ENCODE measurements around the gene RPRD2. TPM values are rescaled to one million over a fixed set of nuclear protein-coding genes. Genes with fewer than 3 reads are reported as not detected.

RPRD2 gene
- total RNA-seq, 4 donors from 2014 or later = 26.1 to 39.9 (median 31.6) TPM

DNA sequence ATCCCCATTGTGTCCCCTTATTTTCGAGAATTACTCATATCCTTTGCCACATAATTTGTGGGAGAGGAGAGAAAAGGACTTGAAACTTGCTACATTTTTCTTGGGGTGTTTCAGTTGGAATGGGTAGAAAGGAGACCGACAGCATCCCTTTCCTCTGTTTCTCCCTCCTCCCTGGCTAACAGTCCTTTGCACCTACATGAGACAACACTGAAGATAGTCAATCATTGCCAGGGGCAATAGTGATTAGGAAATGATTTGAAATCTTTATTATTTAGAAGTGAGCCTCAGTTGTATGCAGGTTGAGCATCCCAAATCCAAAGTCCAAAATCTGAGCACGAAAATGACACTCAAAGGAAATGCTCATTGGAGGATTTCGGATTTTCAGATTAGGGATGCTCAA is 115.4 kb downstream of the RPRD2 start:
- Histone ChIP-seq H3K9me3 (no peaks in the 10 kb centered on the region), H3K4me1 (peaks cover 5 to 6% of the 10 kb centered on the region in 2 donors), H3K27me3 (no peaks in the 10 kb centered on the region), H3K4me3 (replicated peaks in 1 of 3) (no peak overlapping the region), H3K27ac (no peak overlapping the region), H3K36me3 (no peaks in the 10 kb centered on the region)
- TF ChIP-seq, protein P1, sequence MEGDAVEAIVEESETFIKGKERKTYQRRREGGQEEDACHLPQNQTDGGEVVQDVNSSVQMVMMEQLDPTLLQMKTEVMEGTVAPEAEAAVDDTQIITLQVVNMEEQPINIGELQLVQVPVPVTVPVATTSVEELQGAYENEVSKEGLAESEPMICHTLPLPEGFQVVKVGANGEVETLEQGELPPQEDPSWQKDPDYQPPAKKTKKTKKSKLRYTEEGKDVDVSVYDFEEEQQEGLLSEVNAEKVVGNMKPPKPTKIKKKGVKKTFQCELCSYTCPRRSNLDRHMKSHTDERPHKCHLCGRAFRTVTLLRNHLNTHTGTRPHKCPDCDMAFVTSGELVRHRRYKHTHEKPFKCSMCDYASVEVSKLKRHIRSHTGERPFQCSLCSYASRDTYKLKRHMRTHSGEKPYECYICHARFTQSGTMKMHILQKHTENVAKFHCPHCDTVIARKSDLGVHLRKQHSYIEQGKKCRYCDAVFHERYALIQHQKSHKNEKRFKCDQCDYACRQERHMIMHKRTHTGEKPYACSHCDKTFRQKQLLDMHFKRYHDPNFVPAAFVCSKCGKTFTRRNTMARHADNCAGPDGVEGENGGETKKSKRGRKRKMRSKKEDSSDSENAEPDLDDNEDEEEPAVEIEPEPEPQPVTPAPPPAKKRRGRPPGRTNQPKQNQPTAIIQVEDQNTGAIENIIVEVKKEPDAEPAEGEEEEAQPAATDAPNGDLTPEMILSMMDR (IDR thresholded peaks at IDR 0.05) = no peak
- TF ChIP-seq POLR2A (IDR thresholded peaks at IDR 0.05) = no peak
- 69 to 78% methylated on average over 4 of the region's 4 CpGs for WGBS, 2 donors
- intact Hi-C loops (cut with DNase I) = loop anchor here (10.0 kb wide), 1 partner anchor 165 kb away; no protein-coding TSS in a partner anchor
- DNase-seq = no peak

DNA sequence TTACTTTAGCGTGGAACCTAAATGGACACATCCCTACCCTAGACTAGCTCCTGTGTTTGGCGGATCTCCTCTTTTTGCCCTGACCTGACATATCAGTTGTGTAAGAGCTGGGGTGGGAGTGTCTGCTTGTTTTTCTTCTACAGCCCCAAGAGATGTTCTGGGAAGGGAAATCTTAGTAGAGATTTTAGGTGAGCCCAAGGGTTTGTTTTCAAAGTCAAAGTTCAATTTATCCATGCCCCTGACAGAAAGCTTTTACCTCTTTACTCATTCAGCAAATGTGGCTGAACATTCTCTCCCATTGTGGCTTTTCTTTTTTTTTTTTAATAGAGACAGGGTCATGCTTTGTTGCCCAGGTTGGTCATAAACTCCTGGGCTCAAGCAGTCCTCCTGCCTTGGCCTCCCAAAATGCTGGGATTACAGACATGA is 116.0 kb downstream of the RPRD2 start:
- Histone ChIP-seq H3K4me3 (replicated peaks in 1 of 3) (no peak overlapping the region), H3K27ac (no peak overlapping the region), H3K9me3 (no peaks in the 10 kb centered on the region), H3K36me3 (no peaks in the 10 kb centered on the region), H3K4me1 (peaks cover 5 to 6% of the 10 kb centered on the region in 2 donors), H3K27me3 (no peaks in the 10 kb centered on the region)
- TF ChIP-seq POLR2A (IDR thresholded peaks at IDR 0.05) = no peak
- TF ChIP-seq, protein P1 (IDR thresholded peaks at IDR 0.05) = no peak
- no peak for DNase-seq
- intact Hi-C loops (cut with DNase I) = loop anchor here (10.0 kb wide), 1 partner anchor 165 kb away; no protein-coding TSS in a partner anchor
- WGBS, 2 donors = 62 to 71% methylated on average over 2 of the region's 2 CpGs

DNA sequence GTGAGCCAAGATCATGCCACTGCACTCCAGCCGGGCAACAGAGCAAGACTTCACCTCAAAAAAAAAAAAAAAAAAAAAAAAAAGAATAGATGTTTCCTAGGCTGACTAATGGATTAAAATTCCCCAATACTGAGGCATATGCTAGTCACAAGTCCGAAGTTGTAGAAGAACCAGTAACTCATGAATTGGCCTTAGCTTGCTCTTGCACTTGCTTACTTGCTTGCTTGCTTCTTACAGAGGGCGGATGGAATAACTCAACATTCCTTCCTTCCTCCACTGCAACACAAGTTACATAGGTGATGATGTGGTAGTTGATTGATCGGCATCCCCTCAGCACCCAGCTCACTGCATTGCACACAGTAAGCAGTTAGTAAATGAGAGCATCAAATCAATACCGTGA is 120.5 kb downstream of the RPRD2 start:
- no peaks in the 10 kb centered on the region for H3K9me3 ChIP-seq
- no peak overlapping the region for H3K4me3 ChIP-seq (replicated peaks in 1 of 3)
- H3K27ac ChIP-seq = no peak overlapping the region
- TF ChIP-seq, protein P1 (IDR thresholded peaks at IDR 0.05) = no peak
- TF ChIP-seq POLR2A (IDR thresholded peaks at IDR 0.05) = no peak
- no peak for DNase-seq
- H3K27me3 ChIP-seq = no peaks in the 10 kb centered on the region
- WGBS, 2 donors = 88 to 91% methylated on average over 5 of the region's 5 CpGs
- no peaks in the 10 kb centered on the region for H3K36me3 ChIP-seq
- intact Hi-C loops (cut with DNase I) = no loop called here
- H3K4me1 ChIP-seq = peaks cover 6 to 7% of the 10 kb centered on the region in 2 donors

DNA sequence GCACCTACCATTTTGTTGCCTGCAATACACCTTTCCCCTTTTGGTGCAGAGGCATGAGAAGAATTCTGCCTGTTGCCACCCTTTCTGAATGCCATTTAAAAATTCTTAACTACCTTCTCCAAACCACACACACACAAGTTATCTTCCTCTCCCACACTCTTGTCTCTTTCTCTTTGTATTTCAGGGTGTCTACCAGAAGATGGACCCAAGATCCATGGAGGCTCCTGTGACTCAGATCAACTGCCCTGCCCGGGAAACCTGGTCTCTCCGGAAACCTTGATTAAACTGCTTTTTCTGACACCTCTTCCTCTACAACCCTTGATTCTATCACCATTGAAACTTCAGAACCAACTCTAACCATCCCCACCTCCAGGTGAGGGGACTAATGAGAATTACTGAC is 120.9 kb downstream of the RPRD2 start:
- 26 to 29% methylated on average over 2 of the region's 2 CpGs for WGBS, 2 donors
- TF ChIP-seq POLR2A (IDR thresholded peaks at IDR 0.05) = no peak
- TF ChIP-seq, protein P1 (IDR thresholded peaks at IDR 0.05) = no peak

DNA sequence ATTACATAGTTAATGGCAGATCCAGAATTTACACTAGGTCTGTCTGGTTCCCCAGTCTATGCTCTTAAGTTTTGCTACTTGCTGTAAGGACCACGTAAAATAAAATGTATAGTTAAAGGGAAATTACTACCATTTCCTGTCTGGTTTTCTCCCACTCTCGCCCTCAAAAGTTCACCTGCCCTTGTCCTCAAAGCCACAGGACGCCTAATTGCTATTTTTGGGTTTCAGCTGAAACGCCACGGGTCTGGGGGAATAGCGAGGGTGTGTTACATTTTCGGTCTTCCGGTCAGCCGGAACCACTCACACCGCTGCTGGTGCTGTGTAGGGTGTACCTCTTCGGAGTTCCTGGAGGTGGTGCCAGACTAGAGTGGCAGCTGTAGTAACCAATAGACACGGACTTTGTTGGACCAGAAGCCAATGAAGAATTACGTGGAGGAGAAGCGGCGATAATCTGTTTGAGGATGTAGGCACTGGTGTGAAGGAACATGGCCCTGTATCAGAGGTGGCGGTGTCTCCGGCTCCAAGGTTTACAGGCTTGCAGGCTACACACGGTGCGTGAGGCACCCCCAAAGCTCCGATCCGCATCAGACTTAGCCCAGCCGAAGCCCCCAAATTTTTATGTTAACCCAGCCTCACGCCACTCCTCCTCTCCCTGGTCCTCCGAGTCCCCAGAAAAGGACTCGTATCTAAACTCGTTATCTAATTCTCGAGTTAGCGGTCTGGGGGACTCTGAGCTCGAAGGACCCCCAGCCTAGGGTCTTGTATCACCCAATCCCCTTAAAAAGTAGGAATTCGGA is 123.2 kb downstream of the RPRD2 start, which contains the start of gene TARS2:
Gene TARS2 (plus strand): TSS at position 454 of the 797 bp plus-strand sequence. CDS start 32 bp downstream, at position 486.
- Histone ChIP-seq H3K4me3 (replicated peaks in 1 of 3) (peak within 1 kb of the TSS; percentile 7 to 90 (median 81)), H3K4me1 (peaks cover 6 to 7% of the 10 kb centered on the region in 2 donors), H3K27ac (peak within 1 kb of the TSS; percentile 49 to 74 (median 50)), H3K9me3 (no peaks in the 10 kb centered on the region), H3K36me3 (peaks cover 7 to 16% of the 10 kb centered on the region in 2 donors), H3K27me3 (no peaks in the 10 kb centered on the region)
- DNase-seq = peak; percentile 95
- 0 to 1% methylated on average over 30 of the region's 30 CpGs for WGBS, 2 donors
- peak in 1 of 2 donors; percentile 66 for TF ChIP-seq POLR2A (IDR thresholded peaks at IDR 0.05)
- TF ChIP-seq, protein P1 (IDR thresholded peaks at IDR 0.05) = peak in 4 of 6 experiments; percentile 27 to 43 (median 39)
- intact Hi-C loops (cut with DNase I) = no loop called here

More for the DNA sequence above, 120.9 kb downstream of the RPRD2 start:
- peaks cover 6 to 7% of the 10 kb centered on the region in 2 donors for H3K4me1 ChIP-seq
- no peaks in the 10 kb centered on the region for H3K9me3 ChIP-seq
- H3K4me3 ChIP-seq (replicated peaks in 1 of 3) = no peak overlapping the region
- H3K36me3 ChIP-seq = no peaks in the 10 kb centered on the region
- DNase-seq = no peak
- intact Hi-C loops (cut with DNase I) = no loop called here
- no peak overlapping the region for H3K27ac ChIP-seq
- H3K27me3 ChIP-seq = no peaks in the 10 kb centered on the region
